NCI-H1436 treated with DMSO at 0.1 percent for 48 hours (cell line): Measurements from ENCODE around the gene NAA40.

ENCODE experiments used
- DNase-seq: peaks from one replicate; lab custom pipeline; 2025; lab: John Stamatoyannopoulos, UW

NAA40 gene

DNA sequence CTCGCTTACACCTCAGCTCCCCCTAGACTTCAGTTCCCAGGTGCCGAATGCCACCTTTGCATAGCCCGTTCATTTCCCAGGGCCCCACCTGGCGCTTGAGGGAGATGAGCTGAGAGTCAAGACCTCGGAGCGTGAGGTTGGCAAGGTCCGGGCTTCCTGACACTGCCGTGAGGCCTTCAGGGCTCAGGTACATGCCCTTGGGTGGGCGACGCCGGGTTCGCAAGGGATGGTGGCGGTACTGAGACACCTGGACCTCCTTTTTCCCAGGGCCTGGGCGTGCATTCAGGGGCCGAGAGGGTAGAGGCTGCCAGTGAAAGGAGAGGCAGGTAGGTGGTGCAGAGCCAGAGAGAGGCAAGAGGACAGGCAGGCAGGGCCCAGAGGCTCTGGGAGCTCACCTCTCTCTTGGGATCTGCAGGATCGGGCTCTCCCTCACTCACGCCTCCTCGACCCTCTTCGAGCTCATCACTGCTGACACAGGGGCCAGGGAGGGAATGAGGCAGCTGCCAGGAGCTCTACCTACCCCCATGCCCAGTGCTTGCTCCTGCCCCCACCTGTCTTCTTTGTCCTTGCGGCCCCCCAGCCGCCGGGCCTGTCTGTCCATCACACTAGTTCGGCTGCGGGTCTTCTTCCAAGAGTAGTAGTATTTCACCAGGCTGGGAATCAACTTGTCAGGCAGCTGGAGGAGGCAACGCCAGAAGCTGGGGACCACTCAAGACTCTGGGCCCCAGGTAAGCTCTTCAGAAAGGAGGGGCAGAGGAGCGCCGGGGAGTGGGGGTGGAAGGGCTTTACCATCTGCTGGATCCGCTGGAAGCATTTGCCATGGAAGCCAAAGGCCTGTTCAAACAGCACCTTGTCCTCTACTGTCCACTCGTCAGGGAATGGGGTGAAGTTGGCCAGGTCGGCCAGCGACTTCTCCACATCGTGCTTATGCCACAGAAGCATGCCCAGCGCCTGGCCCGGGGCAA, 24.7 kb upstream of the NAA40 start:
- DNase-seq: no peak

DNA sequence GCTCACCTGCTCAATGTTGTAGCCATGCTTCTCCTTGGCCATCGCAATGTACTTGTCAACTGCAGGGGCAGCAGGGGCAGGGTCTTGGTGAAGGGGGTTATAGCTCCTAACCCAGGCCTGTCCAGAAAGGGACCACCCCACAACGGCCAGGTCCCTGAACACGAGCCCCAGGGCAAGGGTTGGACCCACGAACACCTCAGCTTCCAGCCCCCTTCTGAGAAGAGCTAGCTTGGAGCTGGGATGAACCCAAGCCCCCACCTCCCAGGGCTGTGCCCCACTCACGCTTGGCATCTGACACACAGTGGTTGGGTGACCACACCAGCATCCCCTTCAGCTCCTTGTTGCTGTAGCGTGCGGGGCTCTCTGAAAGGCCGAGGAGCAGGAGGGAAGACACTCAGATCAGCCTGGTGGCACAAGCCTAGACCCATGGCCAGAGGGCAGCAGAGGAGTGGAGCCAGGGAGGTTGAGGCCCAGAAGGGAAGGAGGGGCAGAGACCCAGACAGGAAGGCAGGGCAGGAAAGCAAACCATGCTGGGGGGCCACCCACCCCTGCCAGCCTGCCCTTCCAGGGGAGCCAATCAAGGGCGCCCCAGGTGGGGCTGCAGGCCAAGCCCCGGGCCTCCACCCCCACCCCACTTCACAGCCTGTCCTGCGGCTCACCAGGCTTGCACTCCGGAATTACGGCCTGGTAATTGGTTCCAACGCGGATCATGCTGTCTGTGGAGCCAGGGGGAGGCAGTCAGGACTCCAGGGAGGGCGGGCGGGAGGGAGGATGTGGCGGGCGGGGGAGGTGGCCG, 23.7 kb upstream of the NAA40 start:
- DNase-seq: no peak

DNA sequence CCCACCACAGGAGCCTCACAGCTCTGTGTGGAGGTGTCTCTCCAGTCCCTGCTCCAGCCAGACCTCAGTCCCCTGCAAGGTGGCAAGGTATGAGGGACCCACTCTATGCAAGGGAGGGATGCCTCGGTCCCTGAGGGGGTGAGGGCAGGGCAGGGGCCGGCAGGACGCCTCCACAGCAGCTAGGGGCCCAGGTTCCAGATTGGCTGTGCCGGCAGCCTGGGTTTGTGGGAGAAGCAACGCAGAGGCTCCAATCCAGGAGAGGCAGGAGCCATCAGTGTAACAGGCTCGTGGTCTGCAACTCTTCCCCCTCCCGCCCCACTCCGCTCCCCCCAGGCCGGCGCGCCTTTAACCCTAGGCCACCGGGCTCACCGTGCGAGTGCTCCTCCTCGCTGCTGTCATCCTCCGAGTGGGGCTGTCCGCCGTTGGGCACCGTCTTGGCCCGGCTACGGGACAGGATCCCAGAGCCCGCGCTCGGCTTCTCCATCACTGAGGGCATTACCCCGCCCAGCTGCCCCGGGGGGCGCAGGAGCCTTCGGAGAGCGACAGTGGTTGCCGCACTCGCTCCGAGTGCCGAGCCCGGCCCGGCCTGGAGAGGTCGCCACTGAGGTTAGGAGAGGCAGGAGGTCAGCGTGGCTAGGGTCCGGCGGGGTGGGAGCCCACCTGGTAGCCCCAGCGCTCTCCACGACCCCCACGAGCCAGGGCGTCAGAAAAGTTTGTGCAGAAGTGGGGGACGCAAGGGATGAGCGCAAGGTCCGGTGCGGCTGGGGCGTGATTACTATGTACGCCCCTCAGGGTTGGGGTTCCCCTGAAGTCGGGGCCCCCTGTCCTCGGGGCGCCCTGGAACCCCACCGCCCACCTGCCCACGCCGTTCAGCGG, 22.6 kb upstream of the NAA40 start:
- DNase-seq: no peak

DNA sequence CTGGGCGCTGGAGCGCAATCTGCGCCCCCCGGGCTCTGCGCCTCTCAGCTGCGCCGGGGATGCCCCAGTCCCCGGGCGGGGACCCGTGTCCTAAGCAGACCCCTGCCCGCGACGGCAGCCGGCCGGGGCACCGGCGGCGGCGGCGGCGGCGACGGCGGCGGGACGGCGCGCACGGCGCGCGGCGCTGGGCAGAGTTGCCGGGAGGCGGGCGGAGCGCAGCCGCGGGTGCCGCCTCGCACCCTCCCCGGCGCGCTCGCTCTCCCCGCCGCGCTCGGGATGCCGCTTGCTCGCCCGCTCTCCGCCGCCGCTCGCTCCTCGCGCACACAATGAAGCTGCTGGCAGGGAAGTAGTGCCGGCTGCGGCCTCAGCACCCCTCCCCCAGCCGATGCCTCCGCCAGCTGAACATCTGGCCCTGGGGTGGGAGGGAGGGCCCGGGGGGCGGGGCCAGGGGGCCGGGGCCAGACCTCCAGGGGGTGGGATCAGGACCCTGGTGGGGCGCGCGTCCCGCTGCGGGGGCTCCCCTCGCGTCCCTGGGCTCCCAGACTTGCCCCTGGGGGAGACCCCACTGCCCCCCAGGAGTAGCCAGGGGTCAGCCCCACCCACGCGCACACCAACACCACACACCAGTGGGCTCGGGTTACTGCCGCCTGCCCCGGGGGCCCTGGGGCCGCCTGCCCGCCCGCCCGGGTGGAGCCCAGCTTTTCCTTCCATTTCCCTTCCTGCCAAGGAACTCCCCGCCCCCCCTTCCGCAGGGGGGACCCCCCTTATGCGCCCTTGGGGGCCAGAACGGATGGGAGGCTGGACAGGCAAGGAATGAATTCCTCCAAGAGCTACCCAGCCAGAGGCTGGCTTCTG, 21.7 kb upstream of the NAA40 start, which contains the start of gene RCOR2:
Gene RCOR2 (minus strand): TSS at position 328 of the 855 bp plus-strand sequence. CDS start 708 bp downstream, outside the sequence.
- peak; percentile 28 for DNase-seq

DNA sequence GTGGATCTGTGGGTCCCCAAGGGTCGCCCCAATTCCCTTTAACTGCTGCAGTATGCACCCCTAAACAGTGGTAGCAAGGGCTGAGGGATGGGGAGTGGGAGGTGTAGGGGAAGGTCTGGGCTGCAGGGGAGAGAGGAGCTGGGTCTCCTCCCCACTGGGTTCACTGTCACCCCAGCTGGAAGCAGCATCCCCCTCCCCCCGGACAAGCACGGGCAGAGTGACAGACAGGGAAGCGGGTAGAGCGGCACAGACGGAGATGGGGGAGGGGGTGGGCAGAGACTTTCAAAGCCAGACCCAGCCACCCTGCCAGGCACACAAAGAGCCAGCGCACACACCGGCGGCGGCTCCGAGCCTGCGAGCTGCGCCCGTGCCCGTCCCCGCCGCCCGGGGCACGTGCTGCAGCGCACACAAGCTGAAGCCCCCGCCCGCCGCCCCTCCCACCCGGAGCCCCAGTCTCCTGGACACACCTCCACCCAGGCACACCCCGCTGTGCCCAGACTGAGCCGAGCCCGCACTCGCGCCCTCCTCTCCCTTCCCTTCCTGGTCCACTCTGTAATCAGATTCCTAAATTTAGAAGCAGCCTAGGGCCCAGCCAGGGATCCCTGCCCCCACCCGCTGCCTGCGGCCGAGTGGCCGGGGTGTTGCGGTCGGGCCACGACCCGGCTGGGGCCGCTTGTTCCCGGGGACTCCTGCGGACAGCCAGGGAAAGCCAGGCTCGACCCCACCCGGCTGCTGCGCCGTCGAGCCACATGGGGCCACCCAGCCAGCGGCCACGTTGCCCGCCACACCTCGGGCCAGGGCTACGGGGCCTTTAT, 20.9 kb upstream of the NAA40 start:
- DNase-seq: no peak

DNA sequence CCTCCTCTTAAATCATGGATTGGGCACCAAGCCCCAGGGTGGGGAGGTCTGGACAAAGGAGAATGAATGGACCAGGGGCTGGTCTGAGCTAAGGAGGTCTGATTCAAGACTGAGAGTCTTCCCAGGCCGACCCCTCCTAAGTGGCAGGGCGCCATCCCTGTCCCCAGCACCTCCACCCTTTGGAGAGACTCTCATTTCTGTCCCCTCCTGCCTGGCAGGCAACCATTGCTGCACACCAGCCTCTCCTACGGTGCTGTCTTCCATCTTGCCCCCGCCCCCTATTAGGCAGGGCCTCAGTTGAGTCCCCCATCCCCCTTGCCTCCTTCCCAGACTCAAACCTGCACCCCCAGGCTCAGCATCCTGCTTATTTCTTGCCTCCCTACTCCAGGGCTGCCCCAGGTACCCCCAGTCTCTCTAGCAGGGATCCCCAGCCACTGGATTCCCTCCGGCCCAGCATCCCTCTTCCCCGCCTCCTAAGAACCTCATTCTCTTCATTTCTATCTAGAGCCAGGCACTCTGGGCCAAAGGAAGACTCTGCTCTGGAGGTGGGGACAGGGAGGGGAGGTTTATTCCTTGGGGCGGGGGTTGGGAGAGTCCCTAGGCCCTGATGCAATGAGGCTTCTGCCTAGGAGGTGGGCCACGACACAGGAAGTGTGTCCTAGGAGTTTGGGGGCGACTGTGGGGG, 20.2 kb upstream of the NAA40 start:
- no peak for DNase-seq

DNA sequence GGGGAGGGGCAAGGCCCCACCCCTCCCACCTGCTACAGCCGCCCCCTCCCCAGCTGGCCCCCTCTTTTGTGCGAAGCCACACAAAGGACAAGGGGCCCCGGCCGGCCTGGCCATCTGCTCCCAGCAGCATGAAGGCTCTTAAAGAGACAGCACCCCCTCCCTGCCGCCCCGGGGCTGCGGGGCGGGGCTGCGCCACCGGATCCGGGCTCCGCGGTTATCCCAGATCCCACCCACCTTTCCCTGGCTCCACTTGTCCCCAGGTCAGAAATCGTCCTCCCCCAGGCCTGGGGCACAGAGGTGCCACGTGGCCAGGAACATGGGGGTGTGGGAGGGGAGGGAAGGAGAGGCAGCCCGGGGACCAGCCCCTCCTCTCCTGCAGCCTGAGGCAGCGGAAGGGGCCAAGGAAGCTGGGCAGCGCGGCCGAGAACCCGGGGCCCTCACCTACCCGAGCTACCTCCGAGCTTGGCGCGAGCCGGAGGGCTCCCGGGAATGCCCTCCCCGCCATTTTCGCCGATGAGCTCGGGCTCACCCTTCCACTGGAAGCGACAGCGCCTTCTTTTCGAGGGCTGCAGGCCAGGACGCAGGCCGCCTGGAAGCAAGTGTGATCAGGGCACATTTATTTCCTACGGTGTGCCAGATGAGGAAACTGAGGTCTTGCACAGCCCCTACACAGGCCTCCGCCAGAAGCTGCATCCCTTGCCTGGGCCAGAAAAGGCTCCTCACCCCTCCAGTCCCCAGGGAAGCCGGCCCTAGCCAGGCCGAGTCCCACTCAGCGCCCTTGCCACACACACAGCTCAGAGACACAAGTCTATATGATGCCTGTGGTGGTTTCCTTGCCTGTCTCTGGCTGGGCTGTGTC, 19.3 kb upstream of the NAA40 start:
- no peak for DNase-seq

DNA sequence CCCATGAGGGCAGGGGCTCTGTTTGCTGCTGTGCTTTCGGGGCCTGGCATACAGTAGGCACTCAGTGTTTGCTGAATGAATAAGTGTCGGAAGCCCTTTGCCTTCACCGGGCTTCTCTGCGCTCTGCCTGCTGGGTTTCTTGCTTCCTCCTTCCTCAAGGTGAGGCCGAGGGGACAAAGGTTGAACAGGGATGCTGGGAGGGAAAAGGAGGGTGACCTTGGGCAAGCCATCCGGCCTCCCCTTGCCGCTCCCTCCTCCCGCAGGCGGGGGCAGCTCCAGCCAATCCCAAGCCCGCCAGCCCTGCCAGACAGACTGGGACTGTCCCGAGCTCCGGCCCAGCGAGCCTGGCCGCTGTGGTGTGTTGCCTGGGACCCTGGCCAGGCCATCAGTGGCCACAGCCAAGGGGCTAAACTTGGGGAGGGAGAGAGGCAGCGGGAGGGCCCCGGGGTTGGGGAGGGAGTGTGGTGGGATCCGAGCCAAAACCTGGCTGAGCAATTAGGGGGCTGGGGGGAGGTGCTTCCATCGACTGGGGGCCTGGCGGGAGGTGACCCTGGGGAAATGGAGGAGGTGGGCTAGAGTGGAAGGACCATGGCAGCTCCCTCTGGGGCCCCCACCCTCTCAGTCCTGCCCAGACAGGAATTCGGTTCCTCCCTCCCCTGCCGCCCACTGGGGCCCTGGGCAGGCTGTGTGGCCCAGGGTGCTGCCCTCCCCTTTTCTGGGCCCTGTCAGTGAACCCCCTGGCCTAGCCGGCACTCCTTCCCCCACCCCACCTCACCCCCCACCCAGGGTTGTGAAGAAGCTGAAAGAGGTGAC, 18.5 kb upstream of the NAA40 start:
- DNase-seq: no peak

DNA sequence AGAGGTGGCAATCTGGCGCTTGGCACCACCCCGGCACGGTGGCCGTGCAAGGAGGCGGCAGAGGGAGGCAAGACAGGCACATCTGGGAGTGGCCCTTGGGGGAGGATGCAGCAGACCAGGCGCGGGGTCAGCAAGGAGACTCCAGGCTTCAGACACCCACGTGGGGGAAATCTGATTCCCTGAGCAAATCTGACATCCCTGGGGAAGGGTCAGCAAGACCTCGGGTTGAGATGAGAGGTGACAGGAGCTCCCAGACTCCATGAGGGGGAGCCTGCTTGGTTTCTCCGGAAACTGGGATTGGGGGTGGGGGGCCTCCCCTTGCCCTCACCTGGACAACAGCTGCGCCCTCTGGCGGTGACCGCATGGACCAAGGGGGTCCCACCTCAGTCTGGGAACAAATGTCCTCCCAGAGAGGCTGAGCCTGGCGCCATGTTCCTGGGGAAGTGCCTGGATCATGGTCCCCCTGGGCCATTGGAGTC, 17.8 kb upstream of the NAA40 start:
- DNase-seq: no peak

DNA sequence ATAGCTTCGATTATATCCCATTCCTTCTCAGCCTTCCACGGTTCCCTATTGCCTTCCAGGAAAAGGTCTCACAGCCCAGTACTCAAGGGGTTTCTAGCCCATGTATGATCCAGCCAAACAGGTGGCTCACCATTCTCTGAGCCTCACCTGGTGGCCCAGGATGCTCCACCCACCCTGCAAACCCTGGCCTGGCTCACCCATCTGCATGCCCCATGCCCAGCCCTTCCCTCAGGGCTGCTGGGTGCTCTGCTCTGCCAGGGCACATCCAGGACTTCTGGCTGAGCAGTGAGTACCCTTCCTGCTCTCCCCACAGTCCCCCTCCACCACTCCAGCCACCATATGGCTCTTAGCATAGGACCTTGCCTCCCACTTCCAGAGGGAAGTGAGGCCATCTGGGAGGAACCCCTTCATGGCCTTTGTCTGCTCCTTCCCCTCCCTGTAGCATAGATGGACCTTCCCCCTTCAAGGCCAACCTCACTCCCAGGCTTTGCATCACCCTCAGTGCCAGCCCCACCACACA, 16.1 kb upstream of the NAA40 start:
- DNase-seq: no peak

DNA sequence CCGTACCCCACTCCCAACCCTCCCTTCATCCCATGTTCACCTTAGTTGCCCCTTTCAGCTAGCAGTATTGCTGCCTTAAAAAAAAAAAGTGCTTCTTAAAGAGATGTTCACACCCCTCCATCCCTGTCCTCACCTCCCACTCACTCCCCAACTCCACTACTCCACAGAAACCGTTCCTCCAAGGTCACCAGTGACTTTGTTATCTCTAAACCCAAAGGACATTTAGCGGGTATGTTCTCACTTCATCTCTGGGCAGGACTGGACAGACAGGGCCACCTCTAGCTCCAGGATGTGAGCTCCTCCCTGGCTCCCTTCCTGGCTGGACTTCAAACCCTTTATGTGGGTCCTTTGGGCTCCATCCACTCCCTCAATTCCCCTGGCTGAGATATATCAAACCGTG, 15.5 kb upstream of the NAA40 start:
- no peak for DNase-seq

DNA sequence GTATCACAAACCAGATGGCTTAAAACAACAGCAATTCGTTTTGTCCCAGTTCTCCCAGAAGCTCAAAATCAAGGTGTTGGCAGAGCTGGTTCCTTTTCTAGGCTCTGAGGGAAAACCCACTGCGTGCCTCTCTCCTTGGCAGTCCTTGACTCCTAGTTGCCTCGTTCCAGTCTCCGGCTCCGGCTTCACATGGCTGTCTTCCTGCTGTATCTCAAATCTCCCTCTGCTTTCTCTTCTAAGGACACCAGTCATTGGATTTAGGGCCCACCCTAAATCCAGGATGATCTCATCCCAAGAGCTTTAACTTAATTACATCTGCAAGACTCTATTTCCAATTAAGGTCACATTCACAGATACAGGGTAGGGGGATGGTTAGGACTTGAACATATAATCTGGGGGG, 9.2 kb upstream of the NAA40 start:
- DNase-seq: no peak

DNA sequence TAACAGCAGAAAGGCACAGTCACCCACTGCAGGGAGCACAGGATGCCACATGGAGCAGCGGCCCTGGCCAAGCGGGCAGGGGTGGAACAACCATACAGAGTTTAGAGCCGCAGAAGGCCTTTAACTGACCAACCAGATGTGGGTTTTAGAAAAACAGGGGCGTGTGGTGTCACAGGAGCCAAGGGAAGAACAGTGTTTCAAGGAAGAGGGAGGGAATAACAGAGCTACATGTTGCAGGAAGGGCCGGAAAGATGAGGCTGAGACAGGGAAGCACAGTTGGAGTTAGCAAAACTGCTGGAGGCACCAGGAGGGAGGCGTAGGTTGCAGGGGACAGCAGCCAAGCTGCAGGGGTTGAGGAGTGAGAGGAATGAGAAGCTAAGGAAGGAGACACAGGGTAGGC, 7.8 kb upstream of the NAA40 start:
- no peak for DNase-seq

DNA sequence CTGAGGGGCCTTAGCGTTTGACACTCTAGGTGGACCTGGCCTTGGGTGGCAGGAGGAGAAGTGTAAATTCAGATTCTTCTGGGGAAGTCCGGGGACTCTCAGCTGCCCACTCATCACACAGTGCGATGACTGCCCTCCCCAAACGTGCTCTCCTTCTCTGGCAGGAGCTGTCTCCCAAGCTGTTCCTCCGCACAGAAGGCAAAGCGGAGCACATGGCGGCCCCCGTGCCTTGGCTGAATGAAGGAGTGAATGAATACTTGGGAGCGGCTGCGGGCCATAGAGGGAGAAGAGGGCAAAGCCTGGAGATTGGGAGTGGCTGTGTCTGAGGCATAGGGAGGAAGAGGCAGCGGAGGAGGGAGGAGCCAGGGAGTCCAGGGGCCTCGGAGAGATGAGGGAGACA, 6.9 kb upstream of the NAA40 start:
- DNase-seq: no peak

DNA sequence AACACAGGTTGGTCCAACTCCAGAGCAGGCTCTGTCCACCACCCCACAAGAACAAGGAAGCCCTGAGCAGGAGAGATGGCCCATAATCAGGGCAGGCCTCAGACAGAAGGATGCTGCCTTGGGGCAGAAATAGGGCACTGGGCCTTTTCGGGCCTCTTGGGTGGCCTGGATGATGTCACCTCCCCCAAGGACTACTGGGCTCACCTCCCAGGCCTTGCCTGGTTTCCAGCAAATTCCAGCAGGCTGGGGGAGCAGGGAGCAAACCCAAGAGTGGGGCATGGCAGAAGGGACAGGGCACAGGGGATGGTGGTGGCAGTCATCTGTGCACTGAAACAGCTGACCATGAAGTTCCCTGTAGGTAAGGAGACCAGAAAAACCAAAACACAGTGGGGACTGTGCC, 5.3 kb upstream of the NAA40 start:
- no peak for DNase-seq

DNA sequence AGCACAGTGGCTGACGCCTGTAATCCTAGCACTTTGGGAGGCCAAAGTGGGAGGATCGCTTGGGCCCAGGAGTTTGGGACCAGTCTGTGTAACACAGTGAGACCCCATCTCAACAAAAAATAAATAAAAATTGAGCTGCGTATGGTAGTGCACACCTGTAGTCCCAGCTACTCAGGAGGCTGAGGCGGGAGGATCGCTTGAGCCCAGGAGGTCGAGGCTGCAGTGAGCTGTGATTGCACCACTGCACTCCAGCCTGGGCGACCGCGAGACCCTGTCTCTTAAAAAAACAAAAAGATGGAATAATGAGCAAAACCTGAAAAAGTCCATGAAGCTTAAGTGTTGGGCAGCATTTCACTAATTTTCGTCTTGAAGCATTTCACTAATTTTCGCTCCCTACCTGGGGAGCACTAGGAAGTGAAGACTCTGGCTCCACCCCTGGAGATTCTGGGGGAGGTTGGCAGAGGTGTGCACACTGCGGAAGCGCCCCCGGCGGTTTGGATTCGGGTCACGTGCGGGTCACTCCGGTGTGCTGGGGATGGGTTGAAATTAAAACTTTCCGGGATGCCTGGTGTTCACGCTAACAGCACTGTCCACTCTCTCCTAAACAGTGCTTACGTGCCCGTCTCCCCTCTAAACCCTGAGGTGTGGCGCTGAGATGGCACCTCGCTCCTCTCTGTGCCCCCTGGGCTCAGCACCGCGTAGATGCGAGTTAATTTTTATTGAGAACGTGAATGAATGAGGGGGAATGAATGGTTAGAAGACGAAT, 906 bp upstream of the NAA40 start:
- no peak for DNase-seq
